GM06990 (cell line): ENCODE data around the gene BMPR1B.

ENCODE experiments used
- DNase-seq: peaks from one replicate; pipeline ENCODE4 v3.0.0-alpha.2; 2011; ENCODE audit not compliant: insufficient read length; ENCODE audit errors: extremely low read depth
- H3K27me3 ChIP-seq: replicated peaks from 2 replicates; pipeline ENCODE4 v1.6.0; 2011; ENCODE audit warnings: low read length; ENCODE audit not compliant: control insufficient read depth, insufficient read depth
- H3K36me3 ChIP-seq: 2 replicates; pipeline ENCODE4 v1.5.1; 2011; ENCODE audit warnings: low read length; ENCODE audit not compliant: control insufficient read depth, insufficient read depth
- H3K4me3 ChIP-seq: replicated peaks from 2 replicates; pipeline ENCODE4 v1.5.1; 2011; ENCODE audit warnings: low read depth, mild to moderate bottlenecking, control low read depth, low read length
- TF ChIP-seq, protein P1 (sequence below): IDR thresholded peaks from 2 replicates; pipeline ENCODE4 v1.5.1; 2011; ENCODE audit warnings: low read length, control low read depth, mild to moderate bottlenecking, inconsistent platforms; ENCODE audit not compliant: insufficient read depth, poor library complexity, severe bottlenecking

BMPR1B gene

DNA sequence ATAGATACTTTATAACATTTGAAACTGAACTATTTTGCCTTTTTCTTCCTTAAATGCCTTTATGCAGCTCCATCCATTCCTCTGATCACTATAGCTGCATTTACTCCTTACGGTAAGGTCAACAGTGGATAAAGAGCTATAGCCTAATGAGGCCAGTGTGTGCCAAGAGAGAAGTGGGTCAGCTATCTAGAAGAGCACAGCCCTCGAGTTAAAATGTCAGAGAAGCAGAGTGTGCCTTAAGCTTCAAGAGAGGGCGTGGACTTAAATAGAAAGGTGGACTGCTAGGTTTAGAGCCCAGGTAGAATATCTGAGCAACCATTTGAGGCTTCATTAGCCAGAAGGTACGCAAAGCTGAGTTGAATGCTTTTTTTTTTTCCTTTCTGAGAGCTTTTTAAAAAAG, 347.4 kb downstream of the BMPR1B start:
- no peaks in the 10 kb centered on the region for H3K36me3 ChIP-seq
- no peaks in the 10 kb centered on the region for H3K27me3 ChIP-seq
- no peak overlapping the region for H3K4me3 ChIP-seq
- TF ChIP-seq, protein P1, sequence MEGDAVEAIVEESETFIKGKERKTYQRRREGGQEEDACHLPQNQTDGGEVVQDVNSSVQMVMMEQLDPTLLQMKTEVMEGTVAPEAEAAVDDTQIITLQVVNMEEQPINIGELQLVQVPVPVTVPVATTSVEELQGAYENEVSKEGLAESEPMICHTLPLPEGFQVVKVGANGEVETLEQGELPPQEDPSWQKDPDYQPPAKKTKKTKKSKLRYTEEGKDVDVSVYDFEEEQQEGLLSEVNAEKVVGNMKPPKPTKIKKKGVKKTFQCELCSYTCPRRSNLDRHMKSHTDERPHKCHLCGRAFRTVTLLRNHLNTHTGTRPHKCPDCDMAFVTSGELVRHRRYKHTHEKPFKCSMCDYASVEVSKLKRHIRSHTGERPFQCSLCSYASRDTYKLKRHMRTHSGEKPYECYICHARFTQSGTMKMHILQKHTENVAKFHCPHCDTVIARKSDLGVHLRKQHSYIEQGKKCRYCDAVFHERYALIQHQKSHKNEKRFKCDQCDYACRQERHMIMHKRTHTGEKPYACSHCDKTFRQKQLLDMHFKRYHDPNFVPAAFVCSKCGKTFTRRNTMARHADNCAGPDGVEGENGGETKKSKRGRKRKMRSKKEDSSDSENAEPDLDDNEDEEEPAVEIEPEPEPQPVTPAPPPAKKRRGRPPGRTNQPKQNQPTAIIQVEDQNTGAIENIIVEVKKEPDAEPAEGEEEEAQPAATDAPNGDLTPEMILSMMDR, result no peak
- DNase-seq, result no peak

DNA sequence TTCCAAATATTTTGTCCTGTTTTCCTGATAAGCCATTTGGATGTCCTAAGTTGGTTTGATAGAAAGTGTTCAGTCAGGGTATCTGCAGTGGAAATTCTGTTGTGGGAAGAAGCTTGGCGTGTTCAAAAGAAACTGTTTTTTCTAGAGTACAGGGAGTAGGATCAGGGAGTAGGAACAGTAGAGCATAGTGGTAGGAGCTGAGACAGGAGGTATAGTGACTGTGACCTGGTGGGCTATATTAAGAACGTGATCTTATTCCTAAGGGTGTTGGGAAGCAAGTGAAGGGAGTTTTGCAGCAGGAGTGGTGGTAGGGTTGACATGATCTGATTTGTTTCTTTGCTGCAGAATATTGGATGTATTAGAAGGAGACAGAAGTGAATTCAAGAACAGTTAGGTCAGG, 348.2 kb downstream of the BMPR1B start:
- no peak overlapping the region for H3K4me3 ChIP-seq
- H3K27me3 ChIP-seq, result no peaks in the 10 kb centered on the region
- TF ChIP-seq, protein P1, result no peak
- H3K36me3 ChIP-seq, result no peaks in the 10 kb centered on the region
- DNase-seq, result no peak

DNA sequence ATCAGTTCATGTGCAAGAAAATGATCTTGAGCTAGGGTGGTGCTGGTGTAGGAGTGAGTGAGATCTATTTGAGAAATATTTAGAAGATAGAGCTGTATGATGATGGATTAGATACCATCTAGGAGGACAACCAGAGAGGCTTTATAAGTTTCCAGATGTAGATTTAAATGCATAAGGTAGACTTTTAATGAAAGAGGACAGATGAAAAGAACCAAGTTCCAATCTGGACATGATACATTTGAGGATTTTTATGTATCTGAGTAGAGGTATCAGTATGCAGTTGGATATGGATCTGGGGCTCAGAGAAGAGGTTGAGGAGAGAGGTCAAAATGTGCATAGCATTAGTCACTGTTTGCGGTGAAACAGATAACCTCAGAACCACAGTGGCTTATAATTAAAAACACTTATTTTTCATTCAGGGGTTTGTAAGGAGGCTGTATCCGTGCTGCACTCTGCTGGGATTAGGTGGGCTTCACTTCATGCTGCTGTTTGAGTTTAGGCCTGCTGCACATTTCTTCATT, 348.7 kb downstream of the BMPR1B start:
- TF ChIP-seq, protein P1, result no peak
- Histone ChIP-seq H3K27me3 (no peaks in the 10 kb centered on the region), H3K4me3 (no peak overlapping the region), H3K36me3 (no peaks in the 10 kb centered on the region)
- DNase-seq, result no peak

DNA sequence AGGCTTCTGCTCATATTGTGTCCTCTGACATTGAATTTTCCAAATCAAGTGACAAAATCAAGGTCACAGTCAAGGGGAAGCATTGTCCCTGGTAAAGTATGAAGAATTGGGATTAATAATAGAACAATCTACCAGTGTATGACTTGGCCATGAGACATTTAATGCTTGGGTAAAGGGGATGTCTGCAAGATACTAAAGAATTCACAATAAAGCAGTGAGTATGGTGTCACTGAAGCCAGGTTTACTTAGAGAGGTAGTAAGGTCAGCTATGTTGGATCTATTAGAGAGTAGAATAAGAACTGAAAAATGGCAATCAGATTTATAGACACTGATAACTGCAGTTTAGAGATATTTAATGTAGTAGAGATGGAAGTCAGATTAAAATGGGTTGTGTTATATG, 349.2 kb downstream of the BMPR1B start:
- no peaks in the 10 kb centered on the region for H3K36me3 ChIP-seq
- H3K4me3 ChIP-seq, result no peak overlapping the region
- TF ChIP-seq, protein P1, result no peak
- no peaks in the 10 kb centered on the region for H3K27me3 ChIP-seq
- no peak for DNase-seq

DNA sequence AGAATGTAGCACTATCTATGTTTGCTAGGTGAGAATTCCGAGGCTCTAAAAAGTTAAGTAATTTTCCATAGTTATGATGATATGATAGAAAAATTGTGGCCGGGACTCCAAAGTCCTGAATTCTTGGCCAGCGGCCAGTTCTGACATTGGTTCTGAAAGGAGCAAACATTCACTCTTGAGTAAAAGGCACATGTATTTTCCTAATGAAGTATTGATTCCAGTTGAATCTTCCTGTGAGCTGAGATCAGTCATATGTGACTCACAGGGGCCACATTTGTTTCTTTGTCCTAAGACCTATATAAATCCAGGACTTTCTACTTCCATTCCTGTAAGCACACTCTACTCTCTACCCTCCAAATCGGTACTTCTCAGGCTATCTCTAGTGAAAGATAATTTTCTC, 349.9 kb downstream of the BMPR1B start:
- Histone ChIP-seq H3K36me3 (no peaks in the 10 kb centered on the region), H3K27me3 (no peaks in the 10 kb centered on the region), H3K4me3 (no peak overlapping the region)
- TF ChIP-seq, protein P1, result no peak
- no peak for DNase-seq

DNA sequence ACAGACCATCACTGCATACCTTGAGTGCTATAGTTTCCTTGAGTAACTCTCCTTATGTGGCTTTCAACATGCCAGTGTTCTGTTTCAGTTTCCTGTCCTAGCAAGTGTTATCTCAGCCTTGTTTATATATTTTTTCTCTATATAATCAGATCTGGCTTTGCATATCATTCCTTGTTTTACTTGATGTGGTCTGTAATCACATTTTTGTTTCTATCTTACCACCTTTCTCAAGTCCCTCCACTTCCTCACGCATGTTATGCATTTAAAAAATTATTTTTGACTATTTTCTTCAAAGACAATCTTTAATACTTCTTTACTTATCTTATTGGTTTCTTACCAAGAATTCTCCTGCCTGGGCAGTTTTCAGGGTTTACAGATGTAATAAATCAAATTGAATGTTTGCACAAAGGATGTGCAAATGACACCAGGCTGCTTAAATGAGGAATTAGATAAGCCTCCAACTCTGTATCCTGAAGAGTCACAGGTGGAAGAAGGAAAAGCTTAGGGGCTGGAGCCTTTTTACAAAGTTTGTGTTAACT, 351.2 kb downstream of the BMPR1B start:
- no peaks in the 10 kb centered on the region for H3K27me3 ChIP-seq
- H3K4me3 ChIP-seq, result no peak overlapping the region
- no peak for DNase-seq
- TF ChIP-seq, protein P1, result no peak
- H3K36me3 ChIP-seq, result no peaks in the 10 kb centered on the region
